ENCODE measurements around the gene SLC36A3. TPM values are rescaled to one million over a fixed set of nuclear protein-coding genes. Genes with fewer than 3 reads are reported as not detected.

Gene SLC36A3
- total RNA-seq, 1 experiment from 2014 or later = not detected

DNA sequence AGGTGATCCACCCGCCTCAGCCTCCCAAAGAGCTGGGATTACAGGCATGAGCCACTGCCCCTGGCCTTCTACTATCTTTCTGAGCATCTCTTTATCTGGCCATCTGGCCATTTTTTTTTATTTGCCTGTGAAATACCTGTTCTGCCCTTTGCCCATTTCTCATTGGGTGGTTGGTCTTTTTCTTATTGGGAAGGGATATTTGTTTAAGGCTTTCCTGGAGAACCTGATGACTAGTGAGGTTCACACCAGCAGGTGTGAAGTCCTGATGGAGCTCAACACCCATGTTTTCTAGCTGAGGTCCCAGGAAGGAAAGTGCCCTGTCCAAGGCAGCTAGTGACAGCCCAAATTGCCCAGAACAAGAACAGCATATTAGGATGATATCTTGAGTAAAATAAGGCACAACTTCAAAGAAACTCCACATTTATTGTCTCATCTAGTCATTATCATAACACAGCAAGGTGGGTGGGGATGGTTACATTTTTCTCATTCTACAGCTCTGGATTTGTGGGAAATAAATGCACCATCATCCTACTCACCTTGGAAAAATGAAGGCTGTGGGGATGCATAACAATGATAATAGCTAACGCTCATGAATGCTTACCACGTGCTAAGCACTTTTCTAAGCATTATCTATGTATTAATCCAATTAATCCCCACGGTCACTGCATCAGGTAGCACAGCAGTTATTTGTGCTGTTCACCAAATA is 20.3 kb downstream of the SLC36A3 start:
- no peak for TF ChIP-seq EZH2 (IDR thresholded peaks at IDR 0.05)
- TF ChIP-seq EZH2phosphoT487 (IDR thresholded peaks at IDR 0.05; ENCODE audit: borderline replicate concordance) = no peak
- TF ChIP-seq FOSL1 (IDR thresholded peaks at IDR 0.05; ENCODE audit: low read depth) = no peak
- TF ChIP-seq SIN3A (IDR thresholded peaks at IDR 0.05; ENCODE audit: low read depth) = no peak
- no peak for TF ChIP-seq TCF7L2 (IDR thresholded peaks at IDR 0.05; ENCODE audit: borderline replicate concordance, extremely low read depth, insufficient read depth, insufficient read length)
- TF ChIP-seq EGR1 (IDR thresholded peaks at IDR 0.05; ENCODE audit: low read depth) = no peak
- TF ChIP-seq ELF1 (IDR thresholded peaks at IDR 0.05; ENCODE audit: borderline replicate concordance, low read depth) = no peak
- TF ChIP-seq POLR2AphosphoS5 (IDR thresholded peaks at IDR 0.05; ENCODE audit: low read depth, low read length) = no peak
- no peak for TF ChIP-seq ZFX (IDR thresholded peaks at IDR 0.05)
- no peak for TF ChIP-seq REST (IDR thresholded peaks at IDR 0.05; ENCODE audit: low read depth)
- TF ChIP-seq CTCF (IDR thresholded peaks at IDR 0.05 in 2 of 3, conservative IDR thresholded peaks at IDR 0.05 in 1 of 3; ENCODE audit: borderline replicate concordance in 1 of 3, insufficient read depth in 1 of 3, low read depth in 2 of 3, low read length in 2 of 3) = no peak
- TF ChIP-seq POLR2A (IDR thresholded peaks at IDR 0.05; ENCODE audit: borderline replicate concordance, extremely low read depth, insufficient read depth, insufficient read length) = no peak
- no peak for TF ChIP-seq MAX (IDR thresholded peaks at IDR 0.05)
- no peak for TF ChIP-seq CEBPB (IDR thresholded peaks at IDR 0.05; ENCODE audit: low read depth)
- no peak for TF ChIP-seq RAD21 (IDR thresholded peaks at IDR 0.05; ENCODE audit: low read depth)
- TF ChIP-seq CBX3 (IDR thresholded peaks at IDR 0.05; ENCODE audit: low read depth) = no peak
- TF ChIP-seq SRF (IDR thresholded peaks at IDR 0.05; ENCODE audit: low read depth) = no peak
- no peak for TF ChIP-seq YY1 (IDR thresholded peaks at IDR 0.05; ENCODE audit: extremely low read depth, insufficient replicate concordance, low read depth, low read length)
- no peak overlapping the region for H2AFZ ChIP-seq (ENCODE audit: low read depth, low read length, poor library complexity, severe bottlenecking)
- H3K4me2 ChIP-seq (ENCODE audit: low read length) = no peak overlapping the region
- intact Hi-C loops (cut with micrococcal nuclease) = loop anchor here (10.0 kb wide), 1 partner anchor 462 kb away; no protein-coding TSS in a partner anchor
- H3K4me3 ChIP-seq (replicated peaks in 1 of 2; ENCODE audit: low read depth in 1 of 2, low read length in 2 of 2) = no peak overlapping the region
- no peaks in the 10 kb centered on the region for H3K9me3 ChIP-seq (ENCODE audit: control insufficient read depth in 1 of 2, insufficient read depth in 1 of 2, low read depth in 1 of 2, low read length in 2 of 2)
- no peak for DNase-seq (ENCODE audit: low read depth, low spot score)
- H3K36me3 ChIP-seq (ENCODE audit: control insufficient read depth in 1 of 2, insufficient read depth in 2 of 2, low read length in 2 of 2) = no peaks in the 10 kb centered on the region
- ChIA-PET CTCF (interaction anchor here (1.2 kb wide), 1 partner anchor 31 kb away, joined by 3 read pairs; the partner anchor contains the start of gene GM2A), RAD21 (ENCODE audit: low non-redundant PET in 1 of 2, low total read pairs in 2 of 2, uncharacterized antibody in 2 of 2, unreplicated experiment in 2 of 2) (no interaction called here), POLR2A (interaction anchor here (0.9 kb wide), 1 partner anchor 30 kb away, joined by 3 read pairs; the partner anchor contains the start of gene GM2A)
- H3K9me2 ChIP-seq (ENCODE audit: insufficient read depth) = no peaks in the 10 kb centered on the region
- no peaks in the 10 kb centered on the region for H3K79me2 ChIP-seq (ENCODE audit: insufficient read depth, low read length)
- no peaks in the 10 kb centered on the region for H3K27me3 ChIP-seq (ENCODE audit: insufficient read depth, low read length)
- H3K9ac ChIP-seq (ENCODE audit: low read length) = no peak overlapping the region
- ATAC-seq = no peak
- peaks cover 3% of the 10 kb centered on the region in 2 experiments; a peak in 3 of 4 replicates for H3K4me1 ChIP-seq (ENCODE audit: control insufficient read depth in 1 of 2, insufficient read depth in 2 of 2, low read length in 2 of 2)
- H3K27ac ChIP-seq (ENCODE audit: low read depth, low read length) = no peak overlapping the region
- H4K20me1 ChIP-seq (ENCODE audit: insufficient read depth) = no peaks in the 10 kb centered on the region
- no TSS peak for BruUV-seq (replicated peaks)
